ENCODE results near the gene CCDC148. TPM values are rescaled to one million over a fixed set of nuclear protein-coding genes. Genes with fewer than 3 reads are reported as not detected.
"Not testable (repeated sequence)": the region's sequence is repeated elsewhere in the genome, so short reads cannot be mapped to it uniquely, and the experiment has no call there.

Gene CCDC148
- total RNA-seq, 8 experiments from 2014 or later, result 0.45 to 7.0 (median 1.5) TPM

DNA sequence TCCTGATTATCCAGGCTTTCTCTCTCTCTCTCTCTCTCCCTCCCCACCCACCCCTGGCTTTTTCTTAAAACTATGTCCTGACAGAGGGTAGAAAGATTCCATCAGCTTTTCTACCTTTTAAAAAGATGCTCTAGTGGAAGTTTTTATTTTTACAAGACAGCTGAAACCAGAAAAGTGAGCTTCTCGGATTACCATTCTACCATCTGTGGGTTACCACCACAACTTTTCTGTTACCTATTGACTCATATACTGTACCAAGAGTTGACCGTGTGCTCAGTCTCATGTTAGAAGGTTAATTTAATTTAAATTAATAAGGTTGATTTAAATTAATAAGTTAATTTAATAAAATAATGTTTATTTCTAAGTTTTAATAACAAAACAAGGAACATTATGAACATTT is 217.3 kb downstream of the CCDC148 start:
- ATAC-seq (replicated peaks in 6 of 8), result no peak
- H3K27ac ChIP-seq, result no peak overlapping the region
- no peak overlapping the region for H3K4me3 ChIP-seq
- peaks cover 0 to 9% of the 10 kb centered on the region in 2 donors for H3K4me1 ChIP-seq (replicated peaks in 1 of 2)
- WGBS, 10 experiments, result 70 to 100% (median 83%) methylated on average over 1 to 2 of the region's 2 CpGs
- in situ Hi-C loops (cut with MboI; ENCODE audit: low pct_unique_long_range_greater_than_20kb in 2 of 9, low sequenced_read_pairs in 9 of 9, unreplicated experiment in 9 of 9), result no loop called here

DNA sequence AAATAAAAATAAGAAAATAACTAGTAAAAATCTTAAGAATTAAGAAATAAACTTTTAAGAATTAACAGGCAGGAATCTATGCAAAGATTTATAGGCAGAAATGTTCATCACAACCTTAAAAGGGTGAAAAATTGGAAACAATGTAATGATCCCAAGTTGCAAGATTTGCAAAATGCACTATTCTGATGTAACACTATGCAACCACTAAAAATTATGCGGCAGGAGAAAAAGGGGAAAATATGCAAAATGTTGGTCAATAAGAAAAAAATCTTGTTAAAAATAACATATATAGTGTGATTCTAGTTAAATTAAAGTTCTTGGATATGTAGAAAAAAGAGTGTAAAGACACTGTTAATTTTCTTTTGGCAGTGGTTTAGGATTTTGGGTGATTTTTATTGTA is 222.1 kb downstream of the CCDC148 start:
- Histone ChIP-seq H3K4me3 (no peak overlapping the region), H3K27ac (no peak overlapping the region), H3K4me1 (replicated peaks in 1 of 2) (peaks cover 0 to 2% of the 10 kb centered on the region in 2 donors)
- no peak for ATAC-seq (replicated peaks in 6 of 8)
- 20 to 100% (median 89%) methylated on average over 1 of the region's 1 CpG for WGBS, 10 experiments
- in situ Hi-C loops (cut with MboI; ENCODE audit: low pct_unique_long_range_greater_than_20kb in 2 of 9, low sequenced_read_pairs in 9 of 9, unreplicated experiment in 9 of 9), result no loop called here

DNA sequence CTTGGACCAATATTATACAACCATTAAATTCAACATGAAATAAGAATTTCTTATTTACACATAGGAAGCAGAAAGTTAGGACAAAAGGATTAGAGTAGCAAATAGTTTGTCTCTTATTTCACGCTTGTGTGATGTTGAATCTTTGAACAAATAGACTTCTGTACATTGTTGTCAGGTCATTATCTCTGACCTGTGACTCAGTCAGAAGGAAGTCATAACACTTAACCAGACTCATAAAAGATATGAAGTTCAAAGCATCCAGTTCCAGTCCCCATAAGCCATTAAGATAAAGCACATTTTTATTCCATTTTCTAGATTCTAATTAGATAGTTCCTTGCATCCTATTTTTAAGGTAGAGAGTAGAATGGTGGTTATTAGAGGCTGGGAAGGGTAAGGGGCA is 224.1 kb downstream of the CCDC148 start:
- ATAC-seq (replicated peaks in 6 of 8), result no peak
- H3K27ac ChIP-seq, result no peak overlapping the region

DNA sequence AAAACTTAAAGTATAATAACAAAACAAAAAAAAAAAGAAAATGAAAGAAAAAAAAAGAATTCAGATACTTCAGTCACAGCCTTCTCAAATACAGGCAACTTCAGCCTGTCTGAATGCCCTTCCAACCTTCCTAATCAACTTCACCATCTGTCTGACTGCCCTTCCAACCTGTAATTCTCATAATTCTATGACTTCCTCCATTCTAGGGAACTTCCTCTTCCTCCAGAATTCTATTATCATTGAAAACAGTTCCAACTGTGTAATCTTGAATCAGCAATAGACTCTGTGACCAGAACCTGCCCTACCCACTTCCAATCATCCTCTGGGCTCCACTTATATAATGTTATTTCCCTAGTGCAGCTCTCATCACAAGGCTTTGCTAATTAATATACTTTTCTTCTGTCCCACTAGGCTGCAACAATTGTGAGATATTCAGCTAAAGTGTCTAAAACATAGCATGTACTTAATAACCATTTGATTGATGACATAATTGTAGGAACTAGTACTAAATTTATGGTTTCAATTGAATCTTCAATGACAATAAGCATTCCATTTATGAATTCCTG is 227.5 kb downstream of the CCDC148 start:
- in situ Hi-C loops (cut with MboI; ENCODE audit: low pct_unique_long_range_greater_than_20kb in 2 of 9, low sequenced_read_pairs in 9 of 9, unreplicated experiment in 9 of 9), result no loop called here

More for the DNA sequence above, 224.1 kb downstream of the CCDC148 start:
- in situ Hi-C loops (cut with MboI; ENCODE audit: low pct_unique_long_range_greater_than_20kb in 2 of 9, low sequenced_read_pairs in 9 of 9, unreplicated experiment in 9 of 9), result no loop called here
- Histone ChIP-seq H3K4me3 (no peak overlapping the region), H3K4me1 (replicated peaks in 1 of 2) (peaks cover 0 to 2% of the 10 kb centered on the region in 2 donors)
- WGBS, 10 experiments, result 71 to 100% (median 92%) methylated on average over 1 of the region's 1 CpG; no CpG with 5 or more reads in 1 of the 10 experiments

DNA sequence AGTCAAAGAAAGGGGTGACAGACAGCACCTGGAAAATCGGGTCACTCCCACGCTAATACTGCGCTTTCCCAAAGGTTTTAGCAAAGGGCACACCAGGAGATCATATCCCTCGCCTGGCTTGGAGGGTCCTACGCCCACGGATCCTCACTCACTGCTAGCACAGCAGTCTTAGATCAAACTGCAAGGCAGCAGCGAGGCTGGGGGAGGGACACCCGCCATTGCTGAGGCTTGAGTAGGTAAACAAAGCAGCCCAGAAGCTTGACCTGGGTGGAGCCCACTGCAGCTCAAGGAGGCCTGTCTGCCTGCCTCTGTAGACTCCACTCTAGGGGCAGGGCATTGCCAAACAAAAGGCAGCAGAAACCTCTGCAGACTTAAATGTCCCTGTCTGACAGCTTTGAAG is 233.5 kb downstream of the CCDC148 start:
- 42 to 80% (median 60%) methylated on average over 1 to 4 of the region's 8 CpGs; no CpG with 5 or more reads in 5 of the 10 experiments for WGBS, 10 experiments
- H3K4me3 ChIP-seq; in situ Hi-C loops (cut with MboI; ENCODE audit: low pct_unique_long_range_greater_than_20kb in 2 of 9, low sequenced_read_pairs in 9 of 9, unreplicated experiment in 9 of 9): not testable (repeated sequence)

More for the DNA sequence above, 227.5 kb downstream of the CCDC148 start:
- ATAC-seq (replicated peaks in 6 of 8), result no peak
- H3K4me3 ChIP-seq, result no peak overlapping the region
- no peak overlapping the region for H3K27ac ChIP-seq
- H3K4me1 ChIP-seq (replicated peaks in 1 of 2), result no peaks in the 10 kb centered on the region

DNA sequence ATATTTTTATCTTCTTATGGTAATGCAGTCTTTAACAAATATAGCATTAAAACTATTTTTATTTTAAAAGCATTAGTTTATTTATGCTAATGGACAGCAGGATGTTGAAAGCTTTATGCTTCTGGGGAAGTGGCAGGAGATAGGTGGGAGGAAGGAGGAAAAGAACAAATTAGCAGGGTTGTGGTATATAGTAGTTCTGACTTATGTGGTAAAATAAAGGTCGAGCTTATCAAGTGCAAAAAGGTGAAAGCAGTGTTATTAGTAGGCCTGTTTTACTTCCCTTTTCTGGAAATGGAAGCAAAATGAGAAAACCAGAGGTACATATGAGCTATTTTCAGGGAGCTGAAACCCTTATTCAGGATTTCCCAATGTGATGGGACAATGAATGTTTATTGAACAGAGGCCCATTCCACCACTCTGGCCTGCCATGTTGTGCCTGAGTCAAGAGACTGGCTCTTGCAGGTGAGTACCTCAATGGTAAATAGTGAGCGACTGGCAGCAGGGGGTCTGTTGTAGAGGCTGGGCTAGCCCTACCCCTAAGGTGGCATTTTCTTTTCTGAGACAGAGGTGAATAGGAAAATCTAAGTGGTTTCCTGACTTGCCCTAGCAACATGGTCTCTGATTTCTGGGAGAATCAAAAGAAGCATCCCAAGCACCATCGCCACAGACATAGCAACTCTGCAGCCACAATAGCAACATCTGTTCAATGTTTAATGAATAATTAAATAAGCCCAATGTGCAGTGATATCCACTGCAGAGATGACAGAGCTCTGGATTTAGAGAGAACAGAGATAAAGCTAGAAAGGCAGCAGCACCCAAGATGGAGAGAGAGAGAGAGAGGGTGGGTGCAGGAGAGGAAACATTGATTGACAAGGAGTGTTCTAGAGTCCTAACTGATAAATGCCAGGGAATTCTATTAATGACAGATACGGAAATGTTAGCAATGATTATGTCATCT is 235.2 kb downstream of the CCDC148 start:
- Histone ChIP-seq H3K4me3 (no peak overlapping the region), H3K27ac (no peak overlapping the region), H3K4me1 (replicated peaks in 1 of 2) (no peaks in the 10 kb centered on the region)
- WGBS, 10 experiments, result 0 to 88% (median 74%) methylated on average over 1 to 4 of the region's 4 CpGs
- ATAC-seq (replicated peaks in 6 of 8), result no peak
- in situ Hi-C loops (cut with MboI; ENCODE audit: low pct_unique_long_range_greater_than_20kb in 2 of 9, low sequenced_read_pairs in 9 of 9, unreplicated experiment in 9 of 9), result no loop called here

More for the DNA sequence above, 233.5 kb downstream of the CCDC148 start:
- not testable (repeated sequence) for H3K27ac ChIP-seq; H3K4me1 ChIP-seq (replicated peaks in 1 of 2); ATAC-seq (replicated peaks in 6 of 8)

DNA sequence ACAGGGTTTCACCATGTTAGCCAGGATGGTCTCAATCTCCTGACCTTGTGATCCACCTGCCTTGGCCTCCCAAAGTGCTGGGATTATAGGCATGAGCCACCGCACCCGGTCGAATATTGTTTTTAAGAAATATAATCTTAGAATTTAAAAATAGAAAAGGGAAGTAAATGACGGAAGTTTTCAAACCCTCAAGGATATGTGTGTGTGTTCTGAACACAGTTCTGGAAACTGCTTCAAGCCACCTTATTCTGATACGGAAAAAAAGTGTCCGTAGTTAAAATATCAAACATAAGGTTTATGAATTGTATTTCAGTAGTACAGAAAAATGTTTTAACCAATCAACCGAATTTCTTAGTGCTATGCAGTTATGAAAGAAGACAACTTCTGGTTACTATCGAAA is 239.0 kb downstream of the CCDC148 start:
- H3K27ac ChIP-seq, result no peak overlapping the region
- no peak overlapping the region for H3K4me3 ChIP-seq
- ATAC-seq (replicated peaks in 6 of 8), result no peak
- 64 to 96% (median 88%) methylated on average over 2 to 8 of the region's 8 CpGs; no CpG with 5 or more reads in 1 of the 10 experiments for WGBS, 10 experiments
- in situ Hi-C loops (cut with MboI; ENCODE audit: low pct_unique_long_range_greater_than_20kb in 2 of 9, low sequenced_read_pairs in 9 of 9, unreplicated experiment in 9 of 9), result no loop called here
- peaks cover 7% of the 10 kb centered on the region in 2 donors for H3K4me1 ChIP-seq (replicated peaks in 1 of 2)

DNA sequence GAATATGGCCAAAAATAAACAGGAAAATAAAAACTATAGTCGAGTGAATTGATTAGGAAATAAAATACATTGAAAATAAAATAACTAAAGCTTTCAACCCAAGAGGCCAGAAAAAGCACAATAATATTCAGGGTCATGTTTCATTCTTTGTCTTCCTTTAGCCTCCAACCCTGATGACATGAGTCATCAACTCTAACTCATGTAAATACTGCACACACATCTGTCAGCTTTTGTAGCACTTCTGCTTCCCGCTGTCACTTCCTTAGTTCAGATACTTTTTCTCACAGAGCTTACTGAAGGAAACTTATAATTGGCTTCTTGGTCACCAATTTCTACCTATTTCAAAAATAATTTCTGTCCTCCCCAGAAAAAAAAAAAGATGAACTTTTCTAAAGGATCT is 242.1 kb downstream of the CCDC148 start:
- in situ Hi-C loops (cut with MboI; ENCODE audit: low pct_unique_long_range_greater_than_20kb in 2 of 9, low sequenced_read_pairs in 9 of 9, unreplicated experiment in 9 of 9), result no loop called here
- WGBS, 10 experiments, result 53 to 100% (median 65%) methylated on average over 1 to 2 of the region's 2 CpGs

DNA sequence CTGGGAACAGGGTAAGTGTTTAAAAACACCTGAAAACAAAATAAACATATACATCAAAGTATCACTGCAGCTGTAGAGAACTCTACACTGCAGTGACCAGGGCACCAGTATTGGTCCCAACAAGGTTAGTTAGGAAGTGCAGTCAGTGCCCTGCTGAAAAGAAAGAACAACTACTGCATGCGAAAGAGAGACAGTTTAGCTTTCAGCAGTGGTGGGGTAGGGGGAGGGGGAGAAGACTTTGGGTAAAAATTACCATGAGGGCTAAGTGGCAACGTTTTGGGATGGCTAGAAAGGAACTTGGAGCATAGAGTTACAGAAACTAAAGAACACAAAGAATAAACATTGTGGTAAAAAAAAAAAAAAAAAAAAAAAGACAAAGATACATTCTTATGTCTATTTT is 242.8 kb downstream of the CCDC148 start:
- Histone ChIP-seq H3K4me1 (replicated peaks in 1 of 2) (peaks cover 7% of the 10 kb centered on the region in 2 donors), H3K4me3 (no peak overlapping the region), H3K27ac (no peak overlapping the region)
- ATAC-seq (replicated peaks in 6 of 8), result no peak
- 0 to 60% (median 25%) methylated on average over 1 to 2 of the region's 2 CpGs; no CpG with 5 or more reads in 3 of the 10 experiments for WGBS, 10 experiments
- in situ Hi-C loops (cut with MboI; ENCODE audit: low pct_unique_long_range_greater_than_20kb in 2 of 9, low sequenced_read_pairs in 9 of 9, unreplicated experiment in 9 of 9), result no loop called here

More for the DNA sequence above, 242.1 kb downstream of the CCDC148 start:
- Histone ChIP-seq H3K27ac (no peak overlapping the region), H3K4me3 (no peak overlapping the region), H3K4me1 (replicated peaks in 1 of 2) (peaks cover 7% of the 10 kb centered on the region in 2 donors)
- peak in 7 of 8 experiments; percentile 59 to 91 (median 76) for ATAC-seq (replicated peaks in 6 of 8)

DNA sequence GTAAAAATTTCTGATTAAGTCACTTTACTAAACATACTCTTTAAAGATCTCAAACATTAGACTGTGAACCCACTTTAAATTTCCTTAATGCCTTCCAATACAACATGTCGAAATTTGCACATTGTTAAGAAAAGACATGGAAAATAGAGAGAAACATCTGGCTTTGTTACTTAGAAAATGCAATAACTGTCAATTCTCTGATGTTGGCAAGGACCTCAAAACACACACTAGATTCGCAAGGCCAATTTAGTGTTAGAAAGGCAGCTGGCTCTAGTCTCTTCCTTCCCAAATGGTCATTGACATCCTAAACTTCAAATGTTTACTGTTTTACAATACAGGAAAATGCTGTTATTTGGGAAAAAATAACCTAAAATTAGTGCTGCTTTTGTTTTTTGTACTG is 244.3 kb downstream of the CCDC148 start:
- in situ Hi-C loops (cut with MboI; ENCODE audit: low pct_unique_long_range_greater_than_20kb in 2 of 9, low sequenced_read_pairs in 9 of 9, unreplicated experiment in 9 of 9), result no loop called here
- no peak for ATAC-seq (replicated peaks in 6 of 8)
- no peak overlapping the region for H3K4me3 ChIP-seq
- no peak overlapping the region for H3K27ac ChIP-seq
- peaks cover 7% of the 10 kb centered on the region in 2 donors for H3K4me1 ChIP-seq (replicated peaks in 1 of 2)
- WGBS, 10 experiments, result 15 to 100% (median 54%) methylated on average over 1 to 2 of the region's 2 CpGs; no CpG with 5 or more reads in 2 of the 10 experiments

DNA sequence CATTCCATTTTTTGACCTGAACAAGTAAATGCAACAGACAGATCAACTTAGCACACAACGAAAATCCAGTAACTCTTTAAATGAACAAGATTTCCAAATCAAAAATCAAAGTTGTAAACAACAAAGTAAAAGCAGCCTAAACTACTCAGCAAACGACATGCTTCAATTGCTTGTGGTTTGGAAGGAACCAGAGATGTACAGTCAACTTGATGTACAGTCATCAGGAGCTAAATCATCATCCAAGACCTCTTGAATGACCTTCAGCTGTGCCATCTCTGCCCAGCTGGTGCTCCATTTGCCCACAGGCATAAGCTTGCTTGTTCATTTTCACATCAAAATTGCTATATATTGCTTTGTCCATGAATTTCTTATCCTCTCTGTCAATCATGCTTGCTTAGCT is 245.1 kb downstream of the CCDC148 start:
- peaks cover 7% of the 10 kb centered on the region in 2 donors for H3K4me1 ChIP-seq (replicated peaks in 1 of 2)
- no peak overlapping the region for H3K27ac ChIP-seq
- in situ Hi-C loops (cut with MboI; ENCODE audit: low pct_unique_long_range_greater_than_20kb in 2 of 9, low sequenced_read_pairs in 9 of 9, unreplicated experiment in 9 of 9), result no loop called here
- H3K4me3 ChIP-seq, result no peak overlapping the region
- 8 to 100% (median 63%) methylated on average over 1 to 2 of the region's 2 CpGs for WGBS, 10 experiments
- ATAC-seq (replicated peaks in 6 of 8), result no peak

DNA sequence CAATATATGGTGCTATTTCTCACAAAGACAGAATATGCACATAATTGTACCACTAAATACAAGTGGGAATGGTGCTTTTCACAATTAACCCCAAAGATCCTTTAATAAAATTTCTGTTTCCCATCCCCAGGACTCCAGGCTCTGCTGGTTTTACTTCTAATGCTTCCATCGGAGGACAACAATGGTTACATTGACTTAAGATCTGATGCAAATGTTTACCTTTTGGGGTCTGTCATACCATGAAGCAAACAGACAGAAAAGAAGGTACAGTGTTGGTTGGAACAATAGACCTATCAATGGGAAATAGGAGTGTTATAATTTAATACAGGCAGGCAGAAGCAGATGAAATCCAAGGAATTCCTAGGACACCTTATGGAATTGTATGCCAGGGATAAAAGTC is 249.2 kb downstream of the CCDC148 start:
- in situ Hi-C loops (cut with MboI; ENCODE audit: low pct_unique_long_range_greater_than_20kb in 2 of 9, low sequenced_read_pairs in 9 of 9, unreplicated experiment in 9 of 9), result no loop called here
- Histone ChIP-seq H3K27ac (no peak overlapping the region), H3K4me3 (no peak overlapping the region), H3K4me1 (replicated peaks in 1 of 2) (no peaks in the 10 kb centered on the region)
- no peak for ATAC-seq (replicated peaks in 6 of 8)
- WGBS, 10 experiments, result 67 to 100% (median 92%) methylated on average over 1 of the region's 1 CpG; no CpG with 5 or more reads in 2 of the 10 experiments

DNA sequence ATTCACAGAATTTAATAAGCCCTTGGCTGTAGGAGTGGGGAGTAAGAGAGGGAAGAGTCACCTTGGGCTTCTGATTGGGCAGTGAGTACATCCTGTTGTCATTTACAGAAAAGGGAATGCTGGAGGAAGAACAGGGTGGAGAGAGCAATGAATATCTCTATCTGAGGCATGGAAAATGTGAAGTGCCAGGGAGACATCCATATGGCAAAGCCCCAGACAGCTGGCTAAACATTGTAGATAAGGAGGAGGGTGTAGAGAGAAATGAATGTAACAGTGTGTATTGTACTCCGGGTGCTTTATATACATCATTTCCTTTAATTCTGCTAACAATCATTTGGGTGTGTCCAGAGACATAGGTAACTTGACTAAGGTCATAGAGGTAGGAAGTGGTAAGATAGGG is 251.3 kb downstream of the CCDC148 start:
- Histone ChIP-seq H3K4me3 (no peak overlapping the region), H3K4me1 (replicated peaks in 1 of 2) (no peaks in the 10 kb centered on the region), H3K27ac (no peak overlapping the region)
- WGBS, 10 experiments, result 0 to 100% (median 87%) methylated on average over 1 of the region's 1 CpG; no CpG with 5 or more reads in 6 of the 10 experiments
- in situ Hi-C loops (cut with MboI; ENCODE audit: low pct_unique_long_range_greater_than_20kb in 2 of 9, low sequenced_read_pairs in 9 of 9, unreplicated experiment in 9 of 9), result no loop called here
- peak in 3 of 8 experiments; percentile 50 to 61 (median 60) for ATAC-seq (replicated peaks in 6 of 8)

Data from motor neuron (in vitro differentiated cells).